ENCODE measurements around the gene CRBN.

CRBN gene

GRCh38 chr3:3179407-3180094 is at the start of gene CRBN:
TSS of gene CRBN (minus strand) at chr3:3179691. CDS start at chr3:3179687, 4 bp downstream.
- H3K27me3 Mint-ChIP-seq: peaks cover 10% of the 10 kb centered on the region
- H3K4me1 Mint-ChIP-seq: peaks cover 37% of the 10 kb centered on the region
- H3K4me3 Mint-ChIP-seq: peak within 1 kb of the TSS; percentile 90
- H3K9me3 Mint-ChIP-seq: no peaks in the 10 kb centered on the region
- peaks cover 20% of the 10 kb centered on the region for H3K36me3 Mint-ChIP-seq (ENCODE audit: insufficient read depth)
- ATAC-seq (replicated peaks; ENCODE audit: extremely low read depth, poor library complexity, severe bottlenecking) (peak; percentile 94), DNase-seq (ENCODE audit: low spot score in 2 of 2) (peak; percentile 82)
- H3K27ac Mint-ChIP-seq (ENCODE audit: low read depth): peak within 1 kb of the TSS; percentile 90

GRCh38 chr3:3227640-3228039 is 48.1 kb upstream of the CRBN start:
- Mint-ChIP-seq H3K4me3 (no peak overlapping the region), H3K9me3 (no peaks in the 10 kb centered on the region), H3K4me1 (no peaks in the 10 kb centered on the region), H3K36me3 (ENCODE audit: insufficient read depth) (no peaks in the 10 kb centered on the region), H3K27ac (ENCODE audit: low read depth) (no peak overlapping the region), H3K27me3 (peaks cover 46% of the 10 kb centered on the region)
- DNase-seq (ENCODE audit: low spot score in 2 of 2) (no peak), ATAC-seq (replicated peaks; ENCODE audit: extremely low read depth, poor library complexity, severe bottlenecking) (no peak)

GRCh38 chr3:3221528-3221927 is 42.0 kb upstream of the CRBN start:
- H3K36me3 Mint-ChIP-seq (ENCODE audit: insufficient read depth): no peaks in the 10 kb centered on the region
- no peak overlapping the region for H3K27ac Mint-ChIP-seq (ENCODE audit: low read depth)
- DNase-seq (ENCODE audit: low spot score in 2 of 2) (no peak), ATAC-seq (replicated peaks; ENCODE audit: extremely low read depth, poor library complexity, severe bottlenecking) (no peak)
- H3K9me3 Mint-ChIP-seq: no peaks in the 10 kb centered on the region
- H3K27me3 Mint-ChIP-seq: peaks cover 53% of the 10 kb centered on the region
- no peak overlapping the region for H3K4me3 Mint-ChIP-seq
- no peaks in the 10 kb centered on the region for H3K4me1 Mint-ChIP-seq

- ATAC-seq (replicated peaks; ENCODE audit: extremely low read depth, poor library complexity, severe bottlenecking) (no peak), DNase-seq (ENCODE audit: low spot score in 2 of 2) (no peak)
- H3K27ac Mint-ChIP-seq (ENCODE audit: low read depth): no peak overlapping the region
- no peak overlapping the region for H3K4me3 Mint-ChIP-seq
- H3K36me3 Mint-ChIP-seq (ENCODE audit: insufficient read depth): no peaks in the 10 kb centered on the region
- H3K4me1 Mint-ChIP-seq: no peaks in the 10 kb centered on the region
- H3K9me3 Mint-ChIP-seq: no peaks in the 10 kb centered on the region
- peaks cover 20% of the 10 kb centered on the region for H3K27me3 Mint-ChIP-seq
These were observed 36.9 kb upstream of the CRBN start for GRCh38 chr3:3216401-3216800.

- Mint-ChIP-seq H3K4me1 (no peaks in the 10 kb centered on the region), H3K9me3 (no peaks in the 10 kb centered on the region), H3K27ac (ENCODE audit: low read depth) (no peak overlapping the region), H3K27me3 (peaks cover 16% of the 10 kb centered on the region), H3K36me3 (ENCODE audit: insufficient read depth) (no peaks in the 10 kb centered on the region), H3K4me3 (no peak overlapping the region)
- DNase-seq (ENCODE audit: low spot score in 2 of 2) (no peak), ATAC-seq (replicated peaks; ENCODE audit: extremely low read depth, poor library complexity, severe bottlenecking) (no peak)
These were observed 33.4 kb upstream of the CRBN start for GRCh38 chr3:3212781-3213440.

GRCh38 chr3:3209714-3210113 is 30.2 kb upstream of the CRBN start:
- DNase-seq (ENCODE audit: low spot score in 2 of 2) (no peak), ATAC-seq (replicated peaks; ENCODE audit: extremely low read depth, poor library complexity, severe bottlenecking) (no peak)
- H3K9me3 Mint-ChIP-seq: no peaks in the 10 kb centered on the region
- H3K27ac Mint-ChIP-seq (ENCODE audit: low read depth): no peak overlapping the region
- H3K4me1 Mint-ChIP-seq: no peaks in the 10 kb centered on the region
- H3K27me3 Mint-ChIP-seq: no peaks in the 10 kb centered on the region
- H3K4me3 Mint-ChIP-seq: no peak overlapping the region
- no peaks in the 10 kb centered on the region for H3K36me3 Mint-ChIP-seq (ENCODE audit: insufficient read depth)

- no peaks in the 10 kb centered on the region for H3K27me3 Mint-ChIP-seq
- ATAC-seq (replicated peaks; ENCODE audit: extremely low read depth, poor library complexity, severe bottlenecking): no peak
- no peak overlapping the region for H3K4me3 Mint-ChIP-seq
- no peaks in the 10 kb centered on the region for H3K9me3 Mint-ChIP-seq
- no peak for DNase-seq (ENCODE audit: low spot score in 2 of 2)
- no peak overlapping the region for H3K27ac Mint-ChIP-seq (ENCODE audit: low read depth)
- H3K4me1 Mint-ChIP-seq: no peaks in the 10 kb centered on the region
- H3K36me3 Mint-ChIP-seq (ENCODE audit: insufficient read depth): no peaks in the 10 kb centered on the region
These were observed 29.6 kb upstream of the CRBN start for GRCh38 chr3:3209057-3209456.

GRCh38 chr3:3201611-3202010 is 22.1 kb upstream of the CRBN start:
- Mint-ChIP-seq H3K36me3 (ENCODE audit: insufficient read depth) (peaks cover 2% of the 10 kb centered on the region), H3K27me3 (no peaks in the 10 kb centered on the region), H3K27ac (ENCODE audit: low read depth) (peak overlapping the region; percentile 11), H3K9me3 (no peaks in the 10 kb centered on the region), H3K4me1 (peaks cover 19% of the 10 kb centered on the region), H3K4me3 (peak overlapping the region; percentile 55)
- DNase-seq (ENCODE audit: low spot score in 2 of 2): no peak
- peak; percentile 77 for ATAC-seq (replicated peaks; ENCODE audit: extremely low read depth, poor library complexity, severe bottlenecking)

GRCh38 chr3:3200632-3201212 is 21.2 kb upstream of the CRBN start:
- H3K27ac Mint-ChIP-seq (ENCODE audit: low read depth): no peak overlapping the region
- ATAC-seq (replicated peaks; ENCODE audit: extremely low read depth, poor library complexity, severe bottlenecking): no peak
- H3K4me1 Mint-ChIP-seq: peaks cover 19% of the 10 kb centered on the region
- DNase-seq (ENCODE audit: low spot score in 2 of 2): no peak
- no peaks in the 10 kb centered on the region for H3K9me3 Mint-ChIP-seq
- H3K36me3 Mint-ChIP-seq (ENCODE audit: insufficient read depth): peaks cover 2% of the 10 kb centered on the region
- peak overlapping the region; percentile 10 for H3K4me3 Mint-ChIP-seq
- no peaks in the 10 kb centered on the region for H3K27me3 Mint-ChIP-seq

- Mint-ChIP-seq H3K4me3 (no peak overlapping the region), H3K27me3 (no peaks in the 10 kb centered on the region), H3K4me1 (peaks cover 27% of the 10 kb centered on the region)
These were observed 19.8 kb upstream of the CRBN start for GRCh38 chr3:3199306-3199705.

GRCh38 chr3:3196148-3196861 is 16.8 kb upstream of the CRBN start:
- no peak for ATAC-seq (replicated peaks; ENCODE audit: extremely low read depth, poor library complexity, severe bottlenecking)
- H3K36me3 Mint-ChIP-seq (ENCODE audit: insufficient read depth): peaks cover 2% of the 10 kb centered on the region
- no peak for DNase-seq (ENCODE audit: low spot score in 2 of 2)
- H3K27ac Mint-ChIP-seq (ENCODE audit: low read depth): no peak overlapping the region
- peaks cover 32% of the 10 kb centered on the region for H3K4me1 Mint-ChIP-seq
- H3K27me3 Mint-ChIP-seq: no peaks in the 10 kb centered on the region
- no peak overlapping the region for H3K4me3 Mint-ChIP-seq
- H3K9me3 Mint-ChIP-seq: no peaks in the 10 kb centered on the region

More at GRCh38 chr3:3199306-3199705, 19.8 kb upstream of the CRBN start:
- ATAC-seq (replicated peaks; ENCODE audit: extremely low read depth, poor library complexity, severe bottlenecking): no peak
- H3K9me3 Mint-ChIP-seq: no peaks in the 10 kb centered on the region
- DNase-seq (ENCODE audit: low spot score in 2 of 2): no peak
- no peak overlapping the region for H3K27ac Mint-ChIP-seq (ENCODE audit: low read depth)
- H3K36me3 Mint-ChIP-seq (ENCODE audit: insufficient read depth): peaks cover 2% of the 10 kb centered on the region

GRCh38 chr3:3194861-3195260 is 15.4 kb upstream of the CRBN start:
- H3K4me1 Mint-ChIP-seq: peaks cover 23% of the 10 kb centered on the region
- H3K27me3 Mint-ChIP-seq: no peaks in the 10 kb centered on the region
- no peak overlapping the region for H3K4me3 Mint-ChIP-seq
- H3K36me3 Mint-ChIP-seq (ENCODE audit: insufficient read depth): no peaks in the 10 kb centered on the region
- H3K9me3 Mint-ChIP-seq: no peaks in the 10 kb centered on the region
- peak overlapping the region; percentile 3 for H3K27ac Mint-ChIP-seq (ENCODE audit: low read depth)
- no peak for ATAC-seq (replicated peaks; ENCODE audit: extremely low read depth, poor library complexity, severe bottlenecking)
- DNase-seq (ENCODE audit: low spot score in 2 of 2): no peak

All from central memory CD8-positive, alpha-beta T cell (primary cell).